ENCODE measurements around the gene KCNJ14. TPM values are rescaled to one million over a fixed set of nuclear protein-coding genes. Genes with fewer than 3 reads are reported as not detected.

The KCNJ14 gene
- total and polyA plus RNA-seq, 2 donors (not counting 3 experiments of a cell fraction or from before 2014, with no cell fraction given) = 0.26 to 1.4 TPM

DNA sequence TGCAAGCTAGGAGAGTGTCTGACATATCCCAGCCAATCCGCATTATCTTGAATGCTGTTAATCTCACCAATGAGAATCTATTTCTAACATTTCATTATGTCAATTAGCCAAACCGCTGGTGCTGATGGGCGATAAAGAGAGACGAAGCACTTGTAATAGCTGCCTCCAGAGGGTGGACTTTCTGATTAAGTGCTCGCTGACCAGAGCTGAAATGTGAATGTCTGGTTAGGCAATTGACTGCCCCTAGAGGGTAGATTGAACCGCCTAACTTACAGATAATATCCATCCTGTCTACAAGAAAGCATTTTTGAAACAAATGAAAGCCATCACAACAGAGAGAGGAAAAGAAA is 10.1 kb upstream of the KCNJ14 start:
- peaks cover 0 to 11% of the 10 kb centered on the region in 2 experiments for H3K36me3 ChIP-seq (ENCODE audit: control insufficient read depth in 2 of 2, extremely low read depth in 1 of 2, insufficient read depth in 2 of 2, low read length in 2 of 2)
- peak overlapping the region; percentile 57 for H3K4me2 ChIP-seq (ENCODE audit: insufficient read depth, low read length)
- H3K9me3 ChIP-seq (replicated peaks; ENCODE audit: control insufficient read depth, insufficient read depth, low read length) = no peaks in the 10 kb centered on the region
- peak overlapping the region; percentile 33 for H2AFZ ChIP-seq (ENCODE audit: low read depth, low read length)
- dilution Hi-C loops (cut with MboI; ENCODE audit: extremely low pct_ligation_motif_present, low sequenced_read_pairs) = no loop called here
- peaks cover 17% of the 10 kb centered on the region for H3K4me1 ChIP-seq (ENCODE audit: control insufficient read depth, extremely low read depth, insufficient read depth, low read length)
- peak overlapping the region; percentile 85 for H3K9ac ChIP-seq (replicated peaks; ENCODE audit: extremely low read depth, insufficient read depth, low read length)
- FAIRE-seq (no peak), DNase-seq (ENCODE audit: low read depth, low spot score) (peak; percentile 96)
- no peaks in the 10 kb centered on the region for H4K20me1 ChIP-seq (replicated peaks; ENCODE audit: control insufficient read depth, extremely low read depth, insufficient read depth, low read length)
- intact Hi-C loops (cut with micrococcal nuclease) = loop anchor here (1.0 to 5.0 kb wide), 9 partner anchors 21 to 178 kb away; partner anchors contain the start of genes CYTH2, KDELR1 and SYNGR4
- H3K79me2 ChIP-seq (ENCODE audit: control insufficient read depth, insufficient read depth, low read length) = peaks cover 12% of the 10 kb centered on the region
- CTCF ChIA-PET = interaction anchor here (0.5 to 2.4 kb wide), 26 partner anchors 10 to 155 kb away, joined by 3 to 52 read pairs (median 4); partner anchors contain the start of genes GRIN2D, KDELR1, SYNGR4 and TMEM143
- H3K27me3 ChIP-seq (ENCODE audit: control insufficient read depth in 2 of 2, insufficient read depth in 2 of 2, low read length in 2 of 2) = peaks cover 7 to 19% of the 10 kb centered on the region in 2 experiments
- no peaks in the 10 kb centered on the region for H3K9me1 ChIP-seq (replicated peaks; ENCODE audit: control insufficient read depth, extremely low read depth, insufficient read depth, low read length)
- POLR2A ChIA-PET = interaction anchor here (1.0 kb wide), 1 partner anchor 24 kb away, joined by 3 read pairs; no protein-coding TSS in a partner anchor
- no TSS peak for BruUV-seq (replicated peaks)
- peak overlapping the region; percentile 52 for H3K27ac ChIP-seq (ENCODE audit: insufficient read depth, low read depth, low read length)
- peak overlapping the region; percentile 85 to 97 (median 86) for H3K4me3 ChIP-seq (replicated peaks in 1 of 3; ENCODE audit: insufficient read depth in 1 of 3, low read depth in 1 of 3, low read length in 3 of 3)
- TF ChIP-seq JUN (IDR thresholded peaks at IDR 0.05; ENCODE audit: borderline replicate concordance, insufficient read depth, insufficient read length, low read depth) (no peak), GATA2 (IDR thresholded peaks at IDR 0.05; ENCODE audit: insufficient read depth, insufficient read length, low read depth, low read length) (peak; percentile 60), EZH2 (IDR thresholded peaks at IDR 0.05; ENCODE audit: borderline replicate concordance, low read depth, low read length, severe bottlenecking) (no peak), POLR2AphosphoS5 (IDR thresholded peaks at IDR 0.05; ENCODE audit: insufficient read depth, low read depth, low read length) (no peak), POLR2A (IDR thresholded peaks at IDR 0.05; ENCODE audit: low read depth, low read length) (no peak), MYC (IDR thresholded peaks at IDR 0.05; ENCODE audit: low read depth, low read length) (no peak), FOS (IDR thresholded peaks at IDR 0.05; ENCODE audit: borderline replicate concordance, insufficient read depth, low read length) (no peak)
- TF ChIP-seq, protein P1, sequence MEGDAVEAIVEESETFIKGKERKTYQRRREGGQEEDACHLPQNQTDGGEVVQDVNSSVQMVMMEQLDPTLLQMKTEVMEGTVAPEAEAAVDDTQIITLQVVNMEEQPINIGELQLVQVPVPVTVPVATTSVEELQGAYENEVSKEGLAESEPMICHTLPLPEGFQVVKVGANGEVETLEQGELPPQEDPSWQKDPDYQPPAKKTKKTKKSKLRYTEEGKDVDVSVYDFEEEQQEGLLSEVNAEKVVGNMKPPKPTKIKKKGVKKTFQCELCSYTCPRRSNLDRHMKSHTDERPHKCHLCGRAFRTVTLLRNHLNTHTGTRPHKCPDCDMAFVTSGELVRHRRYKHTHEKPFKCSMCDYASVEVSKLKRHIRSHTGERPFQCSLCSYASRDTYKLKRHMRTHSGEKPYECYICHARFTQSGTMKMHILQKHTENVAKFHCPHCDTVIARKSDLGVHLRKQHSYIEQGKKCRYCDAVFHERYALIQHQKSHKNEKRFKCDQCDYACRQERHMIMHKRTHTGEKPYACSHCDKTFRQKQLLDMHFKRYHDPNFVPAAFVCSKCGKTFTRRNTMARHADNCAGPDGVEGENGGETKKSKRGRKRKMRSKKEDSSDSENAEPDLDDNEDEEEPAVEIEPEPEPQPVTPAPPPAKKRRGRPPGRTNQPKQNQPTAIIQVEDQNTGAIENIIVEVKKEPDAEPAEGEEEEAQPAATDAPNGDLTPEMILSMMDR (IDR thresholded peaks at IDR 0.05; ENCODE audit: extremely low read depth in 1 of 2, insufficient read depth in 1 of 2, low read depth in 1 of 2, low read length in 2 of 2) = peak; percentile 61 to 68
- TF ChIP-seq, protein P2, sequence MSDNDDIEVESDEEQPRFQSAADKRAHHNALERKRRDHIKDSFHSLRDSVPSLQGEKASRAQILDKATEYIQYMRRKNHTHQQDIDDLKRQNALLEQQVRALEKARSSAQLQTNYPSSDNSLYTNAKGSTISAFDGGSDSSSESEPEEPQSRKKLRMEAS (IDR thresholded peaks at IDR 0.05; ENCODE audit: insufficient read depth, insufficient read length) = no peak
